Small intestine (tissue), 7 donors: Measurements from ENCODE around the gene IGF1R. TPM values are rescaled to one million over a fixed set of nuclear protein-coding genes. Genes with fewer than 3 reads are reported as not detected.

Source experiments
- DNase-seq, 2 donors: peaks; one replicate each; pipeline versions ENCODE4 v3.0.0 to v3.0.0-alpha.2; 2013
- FAIRE-seq: peaks from 2 replicates; lab custom pipeline; 2012; peaks lifted over from hg19 to GRCh38; lab: Jason Lieb, UNC
- H3K27ac ChIP-seq, 3 donors: one replicate each; pipeline ENCODE4 v1.5.1; 2013; ENCODE audit warnings: low read length in 2 of 3, mild to moderate bottlenecking in 2 of 3, control low read depth in 1 of 3, inconsistent platforms in 1 of 3, low read depth in 1 of 3, moderate library complexity in 1 of 3
- H3K27me3 ChIP-seq, 3 donors: one replicate each; pipeline ENCODE4 v1.6.1; 2013; ENCODE audit warnings: low read length in 3 of 3, inconsistent platforms in 1 of 3; ENCODE audit not compliant: control insufficient read depth in 3 of 3, insufficient read depth in 3 of 3
- H3K36me3 ChIP-seq, 3 donors: one replicate each; pipeline ENCODE4 v1.6.1; 2013; ENCODE audit warnings: low read length in 3 of 3, inconsistent platforms in 1 of 3, low read depth in 1 of 3, mild to moderate bottlenecking in 1 of 3, moderate library complexity in 1 of 3; ENCODE audit not compliant: control insufficient read depth in 3 of 3, insufficient read depth in 2 of 3
- H3K4me1 ChIP-seq, 3 donors: one replicate each; pipeline ENCODE4 v1.6.1; 2013; ENCODE audit warnings: low read length in 2 of 3, inconsistent platforms in 1 of 3, low read depth in 1 of 3, mild to moderate bottlenecking in 1 of 3, moderate library complexity in 1 of 3; ENCODE audit not compliant: control insufficient read depth in 3 of 3, insufficient read depth in 2 of 3
- H3K4me3 ChIP-seq, 3 donors: one replicate each; pipeline ENCODE4 v1.5.1; 2013; ENCODE audit warnings: low read length in 3 of 3, control low read depth in 1 of 3, inconsistent platforms in 1 of 3, low read depth in 1 of 3, mild to moderate bottlenecking in 1 of 3, moderate library complexity in 1 of 3
- H3K9me3 ChIP-seq, 2 donors: one replicate each; pipeline ENCODE4 v1.6.1; 2013; ENCODE audit warnings: low read depth in 1 of 2, low read length in 1 of 2; ENCODE audit not compliant: control insufficient read depth in 2 of 2, insufficient read depth in 1 of 2
- WGBS, 3 donors: extraction: QIAGEN DNeasy Blood & Tissue Kit; methylation state at CpG; one replicate each; pipeline ENCODE4 v1.1.7; 2013; 5-methylcytosine and 5-hydroxymethylcytosine counted together
- polyA plus RNA-seq, 4 donors: library from polyadenylated mRNA; stranded (reverse) in 3 of 4; unstranded in 1 of 4; fragments of 200-250 nt in 3 of 4; fragments of 120-200 nt in 1 of 4; gene quantifications; one replicate each; pipeline versions ENCODE4 v1.2.1 to v1.2.3, GENCODE V29; 2013
- donor health status: healthy with polysubstance abuse.
- donor health status: control.
- donor health status: control.
- donor health status: Bipolar disorder and iron deficiency.
- donor health status: healthy.

IGF1R gene
- polyA plus RNA-seq, 4 donors: 0.54 to 27.9 (median 3.8) TPM

DNA sequence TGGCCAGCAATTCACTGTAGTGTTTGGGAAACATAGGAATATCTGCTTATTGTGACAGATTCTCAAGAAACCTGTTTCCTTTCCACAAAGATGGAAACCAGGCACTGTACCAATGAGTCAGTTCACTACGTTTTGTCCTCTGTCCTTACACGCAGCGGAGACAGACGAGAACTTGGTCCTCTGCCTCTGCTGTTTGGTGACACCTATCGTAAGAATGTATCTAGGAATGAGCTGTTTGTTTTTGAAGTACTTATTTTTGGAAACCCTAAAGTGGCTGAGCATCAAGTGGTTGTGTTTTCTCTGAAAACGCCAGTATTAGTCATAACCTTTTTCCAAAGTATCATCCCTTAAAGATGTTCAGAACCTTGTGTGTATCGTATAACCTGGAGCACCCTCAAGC is 266.3 kb downstream of the IGF1R start:
- Histone ChIP-seq H3K4me3 (no peak overlapping the region), H3K9me3 (no peaks in the 10 kb centered on the region), H3K27me3 (no peaks in the 10 kb centered on the region), H3K27ac (no peak overlapping the region), H3K4me1 (peaks cover 0 to 5% (median 0%) of the 10 kb centered on the region in 3 donors), H3K36me3 (peaks cover 0 to 67% (median 2%) of the 10 kb centered on the region in 3 donors)
- FAIRE-seq (no peak), DNase-seq (no peak)
- WGBS, 3 donors: 63 to 82% (median 77%) methylated on average over 7 of the region's 7 CpGs

DNA sequence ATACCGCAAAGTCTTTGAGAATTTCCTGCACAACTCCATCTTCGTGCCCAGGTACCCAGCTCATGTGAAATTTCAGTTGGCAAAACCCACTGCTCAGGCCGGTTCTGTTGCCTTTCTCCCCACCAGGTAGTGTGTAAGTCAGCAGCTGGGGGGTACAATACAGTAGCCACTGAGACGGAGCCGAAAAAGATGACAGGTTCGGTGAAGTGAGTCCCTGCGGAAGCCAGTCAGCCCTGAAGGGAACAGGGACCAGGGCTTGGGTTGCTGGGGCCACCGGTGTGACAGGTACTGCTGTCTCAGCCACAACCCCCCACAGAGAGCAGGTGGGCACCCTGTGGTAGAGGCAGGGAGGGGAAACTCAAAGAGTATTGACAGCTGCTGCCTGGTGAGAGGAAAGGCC is 268.5 kb downstream of the IGF1R start:
- no peaks in the 10 kb centered on the region for H3K27me3 ChIP-seq
- H3K27ac ChIP-seq: no peak overlapping the region
- no peak for DNase-seq
- no peak for FAIRE-seq
- H3K36me3 ChIP-seq: peaks cover 1 to 61% (median 2%) of the 10 kb centered on the region in 3 donors
- H3K9me3 ChIP-seq: no peaks in the 10 kb centered on the region
- peaks cover 0 to 5% (median 0%) of the 10 kb centered on the region in 3 donors for H3K4me1 ChIP-seq
- H3K4me3 ChIP-seq: no peak overlapping the region
- 92 to 97% (median 93%) methylated on average over 8 of the region's 8 CpGs for WGBS, 3 donors

DNA sequence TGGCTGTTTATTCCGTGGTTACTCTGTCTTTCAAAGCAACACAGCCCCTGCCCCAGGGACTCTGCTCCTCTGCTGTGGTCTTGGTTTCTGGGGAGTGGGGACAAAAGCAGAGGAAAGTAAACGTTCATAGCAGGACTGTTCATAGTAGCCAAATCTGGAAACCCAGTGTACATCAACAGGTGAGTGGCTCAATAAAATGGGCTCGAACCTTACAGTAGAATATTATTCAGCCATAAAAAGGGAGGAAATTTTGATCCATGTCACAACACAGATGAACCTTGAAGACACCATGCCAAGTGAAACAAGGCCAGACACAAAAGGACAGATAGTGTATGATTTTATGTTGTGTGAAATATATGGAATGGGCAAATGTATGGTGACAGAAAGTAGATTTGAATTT is 269.1 kb downstream of the IGF1R start:
- Histone ChIP-seq H3K4me1 (peaks cover 0 to 5% (median 0%) of the 10 kb centered on the region in 3 donors), H3K36me3 (peaks cover 0 to 62% (median 2%) of the 10 kb centered on the region in 3 donors), H3K27ac (no peak overlapping the region), H3K9me3 (no peaks in the 10 kb centered on the region), H3K27me3 (no peaks in the 10 kb centered on the region), H3K4me3 (no peak overlapping the region)
- 81 to 94% (median 93%) methylated on average over 3 of the region's 3 CpGs for WGBS, 3 donors
- FAIRE-seq: no peak
- DNase-seq: no peak

DNA sequence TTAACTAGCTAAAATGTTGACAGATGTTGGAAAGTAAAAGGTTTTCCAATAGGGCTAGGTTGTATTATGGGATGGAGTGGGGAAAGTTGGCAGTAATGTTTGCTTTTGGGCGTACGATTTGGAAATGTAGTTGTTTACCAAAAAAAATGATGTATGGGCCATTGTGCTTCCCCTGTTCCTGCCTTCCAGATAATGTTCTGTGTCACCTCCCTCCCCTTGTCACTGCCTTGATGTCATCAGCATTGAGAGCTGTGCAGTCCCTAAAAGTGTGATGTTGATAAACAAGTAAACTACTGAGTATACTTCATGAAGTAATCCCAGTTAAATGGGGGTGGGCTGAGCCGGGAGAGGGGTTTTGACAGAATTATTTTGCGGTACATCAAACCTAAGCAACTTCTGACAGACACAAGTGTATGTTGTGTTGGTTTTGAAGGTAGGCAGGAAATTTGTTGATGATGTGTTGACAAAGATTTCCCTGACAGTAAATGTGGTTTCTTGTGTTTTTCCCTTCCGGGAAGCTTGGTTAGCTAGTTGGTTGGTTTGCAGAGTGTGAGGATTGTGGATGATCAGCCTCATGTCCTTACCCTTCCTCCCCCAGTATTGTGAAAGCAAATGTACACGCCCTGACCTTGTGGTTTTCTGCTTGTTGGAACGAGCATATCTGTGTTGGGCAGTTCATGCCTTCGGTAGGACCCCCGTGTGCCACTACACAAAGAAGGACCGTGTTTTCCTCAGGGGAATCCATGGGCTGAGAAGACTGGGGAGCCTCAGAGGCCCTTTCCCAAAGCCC is 271.9 kb downstream of the IGF1R start:
- no peaks in the 10 kb centered on the region for H3K9me3 ChIP-seq
- no peak overlapping the region for H3K4me3 ChIP-seq
- FAIRE-seq (no peak), DNase-seq (no peak)
- peaks cover 5 to 73% (median 6%) of the 10 kb centered on the region in 3 donors for H3K36me3 ChIP-seq
- H3K27ac ChIP-seq: no peak overlapping the region
- H3K27me3 ChIP-seq: no peaks in the 10 kb centered on the region
- 72 to 83% (median 77%) methylated on average over 10 of the region's 10 CpGs for WGBS, 3 donors
- H3K4me1 ChIP-seq: peaks cover 0 to under 1% (median 0%) of the 10 kb centered on the region in 3 donors

DNA sequence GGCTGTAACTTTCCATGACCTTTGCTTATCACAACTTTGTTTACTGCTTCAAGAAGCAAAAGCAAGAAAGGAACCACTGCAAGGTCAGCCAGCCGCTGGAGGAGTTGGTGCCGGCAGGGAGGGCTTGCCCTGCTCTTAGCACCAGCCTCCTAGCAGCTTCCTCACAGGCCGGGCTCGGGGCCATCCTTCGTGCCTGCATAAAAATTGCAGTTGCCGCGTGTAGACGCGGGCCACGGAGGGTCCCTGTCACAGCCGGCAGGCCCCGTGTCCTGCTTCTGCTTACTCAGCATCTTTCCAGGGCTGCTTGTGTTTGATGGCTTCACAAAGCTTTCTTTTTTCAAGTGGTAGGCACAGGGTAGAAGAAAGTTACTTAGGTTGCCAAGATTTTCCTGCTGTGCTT is 274.8 kb downstream of the IGF1R start:
- Histone ChIP-seq H3K9me3 (no peaks in the 10 kb centered on the region), H3K4me3 (no peak overlapping the region), H3K36me3 (peaks cover 5 to 63% (median 6%) of the 10 kb centered on the region in 3 donors), H3K27me3 (no peaks in the 10 kb centered on the region), H3K27ac (no peak overlapping the region), H3K4me1 (no peaks in the 10 kb centered on the region)
- no peak for DNase-seq
- 82 to 100% (median 95%) methylated on average over 12 of the region's 12 CpGs for WGBS, 3 donors
- FAIRE-seq: no peak

DNA sequence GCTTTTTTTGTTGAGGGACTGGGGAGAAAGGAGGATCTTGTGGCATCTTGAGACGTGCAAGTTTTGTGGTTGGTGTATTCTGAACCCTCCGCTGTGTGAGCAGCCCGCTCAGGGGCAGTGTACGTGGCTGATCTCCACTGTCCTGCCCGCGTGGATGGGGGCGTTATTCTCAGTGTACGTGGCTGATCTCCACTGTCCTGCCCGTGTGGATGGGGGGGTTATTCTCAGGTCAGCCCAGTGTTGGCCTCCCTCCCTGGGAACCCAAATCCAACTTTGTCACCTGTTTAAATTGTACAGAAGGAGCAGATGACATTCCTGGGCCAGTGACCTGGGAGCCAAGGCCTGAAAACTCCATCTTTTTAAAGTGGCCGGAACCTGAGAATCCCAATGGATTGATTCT is 275.2 kb downstream of the IGF1R start:
- H3K4me1 ChIP-seq: no peaks in the 10 kb centered on the region
- no peaks in the 10 kb centered on the region for H3K9me3 ChIP-seq
- H3K36me3 ChIP-seq: peaks cover 5 to 64% (median 6%) of the 10 kb centered on the region in 3 donors
- no peaks in the 10 kb centered on the region for H3K27me3 ChIP-seq
- no peak overlapping the region for H3K4me3 ChIP-seq
- FAIRE-seq: no peak
- no peak for DNase-seq
- WGBS, 3 donors: 84 to 85% (median 84%) methylated on average over 10 of the region's 10 CpGs
- H3K27ac ChIP-seq: no peak overlapping the region

DNA sequence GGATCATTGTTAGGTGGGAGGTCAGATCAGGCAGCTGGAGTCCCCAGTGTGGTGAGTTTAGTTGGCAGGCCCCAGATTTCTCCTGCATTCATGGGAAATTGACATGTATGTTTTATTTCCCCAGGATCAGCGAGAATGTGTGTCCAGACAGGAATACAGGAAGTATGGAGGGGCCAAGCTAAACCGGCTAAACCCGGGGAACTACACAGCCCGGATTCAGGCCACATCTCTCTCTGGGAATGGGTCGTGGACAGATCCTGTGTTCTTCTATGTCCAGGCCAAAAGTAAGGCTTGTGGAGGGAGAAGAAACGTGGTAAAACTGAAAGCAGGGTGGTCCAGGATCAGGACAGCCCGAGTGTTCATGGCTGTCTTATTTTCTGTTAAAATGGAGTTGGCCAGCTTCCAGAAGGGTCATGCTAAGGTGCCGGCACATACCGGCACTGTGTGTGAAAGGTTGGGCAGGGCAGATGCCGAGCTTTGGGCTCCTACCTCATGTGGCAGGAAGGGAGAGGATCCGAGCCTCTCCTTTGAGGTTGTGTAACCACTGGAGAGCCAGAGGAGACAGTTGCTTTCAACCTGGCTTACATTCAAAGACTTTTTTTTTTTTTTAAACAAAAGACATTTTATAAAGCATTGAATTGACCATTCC is 276.2 kb downstream of the IGF1R start:
- Histone ChIP-seq H3K27me3 (no peaks in the 10 kb centered on the region), H3K36me3 (peaks cover 5 to 64% (median 6%) of the 10 kb centered on the region in 3 donors), H3K4me1 (no peaks in the 10 kb centered on the region), H3K4me3 (no peak overlapping the region), H3K27ac (no peak overlapping the region), H3K9me3 (no peaks in the 10 kb centered on the region)
- DNase-seq: no peak
- no peak for FAIRE-seq
- 71 to 80% (median 78%) methylated on average over 11 of the region's 11 CpGs for WGBS, 3 donors

DNA sequence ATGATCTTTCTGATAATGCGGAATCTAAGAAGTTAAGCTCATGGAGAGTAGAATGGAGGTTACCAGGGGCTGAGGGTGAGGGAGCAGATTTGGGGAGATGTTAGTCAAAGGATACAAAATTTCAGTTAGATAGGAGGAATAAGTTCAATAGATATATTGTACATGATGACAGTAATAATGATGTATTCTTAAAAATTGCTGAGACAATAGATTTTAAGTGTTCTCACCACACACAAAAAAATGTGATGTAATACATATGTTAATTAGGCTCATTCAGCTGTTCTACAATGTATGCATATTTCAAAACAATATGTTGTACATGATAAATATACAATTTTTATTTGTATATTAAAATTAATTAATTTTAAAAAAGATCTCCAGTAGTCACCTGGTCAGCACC is 277.9 kb downstream of the IGF1R start:
- no peaks in the 10 kb centered on the region for H3K27me3 ChIP-seq
- DNase-seq: no peak
- FAIRE-seq: no peak
- no peak overlapping the region for H3K4me3 ChIP-seq
- no peaks in the 10 kb centered on the region for H3K9me3 ChIP-seq
- no peak overlapping the region for H3K27ac ChIP-seq
- H3K4me1 ChIP-seq: no peaks in the 10 kb centered on the region
- peaks cover 5 to 65% (median 6%) of the 10 kb centered on the region in 3 donors for H3K36me3 ChIP-seq
- WGBS, 3 donors: 96 to 100% (median 97%) methylated on average over 1 of the region's 1 CpG
